Nephron progenitor cell (in vitro differentiated cells): Measurements from ENCODE around the gene WDPCP.

ENCODE experiments used
- DNase-seq: peaks from one replicate; pipeline ENCODE4 v3.0.0; 2021
- H3K27ac Mint-ChIP-seq: 2 replicates; pipeline ENCODE4 v1.8.0; 2021; ENCODE audit warnings: mild to moderate bottlenecking, moderate library complexity, mixed read lengths
- H3K27me3 Mint-ChIP-seq: 2 replicates; pipeline ENCODE4 v1.8.0; 2021; ENCODE audit warnings: mild to moderate bottlenecking, low read depth, mixed read lengths; ENCODE audit not compliant: poor library complexity
- H3K36me3 Mint-ChIP-seq: 2 replicates; pipeline ENCODE4 v1.8.0; 2021; ENCODE audit warnings: low read depth, mixed read lengths
- H3K4me1 Mint-ChIP-seq: 2 replicates; pipeline ENCODE4 v1.8.0; 2021; ENCODE audit warnings: mixed read lengths
- H3K4me3 Mint-ChIP-seq: 2 replicates; pipeline ENCODE4 v1.8.0; 2021; ENCODE audit warnings: mild to moderate bottlenecking, moderate library complexity, mixed read lengths
- H3K9me3 Mint-ChIP-seq: 2 replicates; pipeline ENCODE4 v1.8.0; 2021; ENCODE audit warnings: mild to moderate bottlenecking, moderate library complexity, mixed read lengths
- CTCF ChIP-seq: fragments of 200-600 bp; sonication (generic); IDR thresholded peaks from 2 replicates; pipeline ENCODE4 v1.5.0; 2021; ENCODE audit warnings: antibody characterized with exemption

Gene WDPCP

DNA sequence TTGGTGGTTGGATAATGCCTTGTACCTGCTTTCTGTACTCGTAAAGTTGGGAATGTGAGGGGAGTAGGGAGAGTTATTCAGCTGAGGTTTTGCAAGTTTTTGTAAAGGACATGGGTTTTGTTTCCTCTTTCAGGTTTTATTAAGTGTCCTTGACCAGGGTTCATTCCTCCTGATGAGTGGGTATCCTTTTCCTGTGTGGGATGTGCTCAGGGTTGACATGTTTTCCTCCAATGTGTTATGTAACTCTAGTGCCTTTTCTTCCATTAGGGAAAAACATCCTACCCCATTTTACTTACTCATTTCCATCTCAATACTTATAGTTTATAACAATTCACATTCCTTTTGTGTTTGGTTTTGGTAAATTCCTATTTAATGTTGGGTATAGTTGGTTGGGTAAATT is 489.2 kb downstream of the WDPCP start:
- H3K27ac Mint-ChIP-seq: no peak overlapping the region

GRCh38 chr2:63096491-63096890 is 491.8 kb downstream of the WDPCP start:
- Mint-ChIP-seq H3K27ac (no peak overlapping the region), H3K4me1 (no peaks in the 10 kb centered on the region), H3K9me3 (peaks cover 9% of the 10 kb centered on the region), H3K27me3 (no peaks in the 10 kb centered on the region), H3K4me3 (no peak overlapping the region), H3K36me3 (no peaks in the 10 kb centered on the region)
- no peak for TF ChIP-seq CTCF
- no peak for DNase-seq

More for the DNA sequence above, 489.2 kb downstream of the WDPCP start:
- H3K4me3 Mint-ChIP-seq: no peak overlapping the region
- DNase-seq: no peak
- H3K36me3 Mint-ChIP-seq: no peaks in the 10 kb centered on the region
- TF ChIP-seq CTCF: no peak
- no peaks in the 10 kb centered on the region for H3K27me3 Mint-ChIP-seq
- peaks cover 27% of the 10 kb centered on the region for H3K9me3 Mint-ChIP-seq
- no peaks in the 10 kb centered on the region for H3K4me1 Mint-ChIP-seq

DNA sequence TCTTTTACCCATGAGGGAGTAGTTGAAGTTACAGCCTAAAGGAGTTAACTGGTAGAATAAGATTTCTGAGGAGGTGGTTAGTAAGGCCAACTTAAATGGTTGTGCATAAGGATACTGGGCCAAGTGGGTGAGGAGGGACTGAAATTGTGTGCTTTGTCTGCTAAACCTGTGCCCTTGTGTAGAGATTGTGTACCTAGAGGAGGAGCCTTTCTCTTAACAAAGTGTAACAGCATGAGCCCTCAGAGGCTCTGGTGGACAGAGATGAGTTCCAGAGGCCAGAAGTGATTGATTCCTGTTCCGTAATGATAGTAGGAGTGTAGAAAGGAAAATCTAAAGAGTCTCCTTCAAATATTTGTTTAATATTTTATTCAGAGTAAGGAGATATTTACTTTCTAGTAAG is 494.8 kb downstream of the WDPCP start:
- no peaks in the 10 kb centered on the region for H3K27me3 Mint-ChIP-seq
- peaks cover 13% of the 10 kb centered on the region for H3K9me3 Mint-ChIP-seq
- H3K27ac Mint-ChIP-seq: no peak overlapping the region
- H3K36me3 Mint-ChIP-seq: no peaks in the 10 kb centered on the region
- no peak for DNase-seq
- H3K4me3 Mint-ChIP-seq: no peak overlapping the region
- no peaks in the 10 kb centered on the region for H3K4me1 Mint-ChIP-seq
- no peak for TF ChIP-seq CTCF

- Mint-ChIP-seq H3K27me3 (no peaks in the 10 kb centered on the region), H3K27ac (no peak overlapping the region), H3K4me1 (no peaks in the 10 kb centered on the region), H3K36me3 (no peaks in the 10 kb centered on the region), H3K9me3 (peaks cover 13% of the 10 kb centered on the region), H3K4me3 (no peak overlapping the region)
- DNase-seq: no peak
- TF ChIP-seq CTCF: no peak
These were observed 495.4 kb downstream of the WDPCP start for GRCh38 chr2:63092857-63093256.

DNA sequence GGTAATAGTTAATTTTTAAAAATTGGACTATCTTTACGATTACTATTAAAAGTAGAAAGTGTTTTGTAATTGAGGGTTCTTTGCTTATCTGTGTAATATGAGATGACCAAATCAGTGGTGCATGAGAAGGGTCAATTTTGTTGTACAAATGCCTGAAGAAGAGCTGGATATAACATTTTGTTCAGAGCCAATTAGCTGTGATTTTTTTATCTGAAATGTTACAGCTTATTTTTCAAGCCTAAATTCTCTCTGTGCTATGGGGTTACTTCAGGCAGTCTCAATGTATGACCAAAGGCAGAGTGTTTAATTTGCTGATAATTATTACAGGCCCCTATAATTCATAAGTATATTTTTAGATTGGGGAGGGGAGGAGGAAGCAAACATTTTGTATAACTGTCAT is 495.9 kb downstream of the WDPCP start:
- Mint-ChIP-seq H3K4me1 (no peaks in the 10 kb centered on the region), H3K27me3 (no peaks in the 10 kb centered on the region), H3K27ac (no peak overlapping the region), H3K36me3 (no peaks in the 10 kb centered on the region), H3K9me3 (peaks cover 13% of the 10 kb centered on the region), H3K4me3 (no peak overlapping the region)
- no peak for DNase-seq
- TF ChIP-seq CTCF: no peak

DNA sequence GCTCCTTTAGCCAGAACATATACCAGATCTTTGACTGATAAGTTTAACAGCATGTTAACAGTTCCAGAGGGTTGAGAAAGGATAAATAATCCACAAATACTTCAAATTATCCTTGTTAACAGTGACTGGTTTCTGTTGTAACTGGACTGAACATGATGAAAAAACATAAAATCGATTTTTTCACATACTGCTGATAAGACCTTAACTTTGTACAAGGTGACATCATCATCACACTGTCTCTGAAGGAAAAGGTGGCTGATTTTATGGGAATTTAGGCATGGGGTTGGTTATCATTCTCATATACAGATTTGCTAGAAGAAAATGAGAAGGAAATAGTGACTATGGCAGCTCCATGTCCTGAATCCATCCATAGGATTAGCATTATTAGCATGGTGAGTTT is 501.6 kb downstream of the WDPCP start:
- no peak overlapping the region for H3K27ac Mint-ChIP-seq
- no peaks in the 10 kb centered on the region for H3K4me1 Mint-ChIP-seq
- no peaks in the 10 kb centered on the region for H3K36me3 Mint-ChIP-seq
- H3K4me3 Mint-ChIP-seq: no peak overlapping the region
- no peak for TF ChIP-seq CTCF
- DNase-seq: no peak
- peaks cover 8% of the 10 kb centered on the region for H3K9me3 Mint-ChIP-seq
- peaks cover 12% of the 10 kb centered on the region for H3K27me3 Mint-ChIP-seq
